Loucy (cell line): ENCODE data around the gene TREML1.

ENCODE experiments used
- CTCF ChIP-seq: fragments of 200-600 bp; sonication (generic); conservative IDR thresholded peaks from 2 replicates; pipeline ENCODE4 v1.5.1; 2014; ENCODE audit warnings: mild to moderate bottlenecking, antibody characterized with exemption, low read length
- EZH2phosphoT487 ChIP-seq: fragments of 200-600 bp; IDR thresholded peaks from 2 replicates; pipeline ENCODE4 v1.6.1; 2018; ENCODE audit warnings: antibody characterized with exemption, mild to moderate bottlenecking, moderate library complexity, borderline replicate concordance

- no peak for TF ChIP-seq CTCF
- no peak for TF ChIP-seq EZH2phosphoT487
These were observed 20.5 kb upstream of the TREML1 start for GRCh38 chr6:41174610-41175009.
